ENCODE measurements around the gene POLR3K.

The POLR3K gene

GRCh38 chr16:9903-10665 lies 43.3 kb downstream of the POLR3K start:
- TF ChIP-seq TAF1 (IDR thresholded peaks at IDR 0.05; ENCODE audit: borderline replicate concordance, low read depth, low read length): no peak
- no peak for TF ChIP-seq POLR2AphosphoS5 (IDR thresholded peaks at IDR 0.05; ENCODE audit: low read depth, low read length)
- no peak for TF ChIP-seq POLR2A (IDR thresholded peaks at IDR 0.05; ENCODE audit: low read depth, low read length)
- DNase-seq (ENCODE audit: insufficient read length) (no peak), FAIRE-seq (no peak)

All from GM12892 (cell line).